Sigmoid colon (tissue), 4 donors: Measurements from ENCODE around the gene ATP23.

Experiments
- EP300 ChIP-seq, 4 donors: sonication (generic); formaldehyde crosslinking; IDR thresholded peaks; one replicate each; pipeline ENCODE4 v1.6.1; 2017; ENCODE audit warnings: antibody characterized with exemption in 4 of 4
- POLR2A ChIP-seq, 2 donors: fragments of 450-650 bp; IDR thresholded peaks; one replicate each; pipeline ENCODE4 v1.6.1; 2016; ENCODE audit warnings: antibody characterized with exemption in 2 of 2, mild to moderate bottlenecking in 2 of 2, moderate library complexity in 2 of 2
- TF ChIP-seq, protein P1 (sequence below), 4 experiments: fragments of 450-650 bp in 3 of 4; fragments of 200-600 bp in 1 of 4; IDR thresholded peaks; one replicate each; pipeline ENCODE4 v1.5.1; 2016 to 2019; ENCODE audit warnings: antibody characterized with exemption in 4 of 4, mild to moderate bottlenecking in 3 of 4, moderate library complexity in 2 of 4

DNA sequence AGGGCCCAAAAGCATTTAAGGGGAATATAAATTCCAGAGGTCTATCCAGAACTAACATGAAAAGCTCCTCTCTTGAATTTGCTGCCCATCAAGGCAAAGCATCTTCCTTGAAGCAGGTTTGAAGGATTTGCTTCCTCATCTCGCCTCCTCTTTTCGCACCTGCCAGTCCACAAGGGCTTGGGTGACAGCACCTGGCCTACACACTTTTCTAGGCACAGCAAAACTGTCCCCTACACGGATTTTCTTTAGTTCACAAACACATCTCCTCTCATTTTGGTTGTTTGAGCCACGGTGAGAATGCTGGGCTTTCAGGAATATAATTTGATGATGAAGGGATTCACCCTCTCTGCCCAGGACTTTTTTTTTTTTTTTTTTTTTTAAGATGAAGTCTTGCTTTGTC, 36.9 kb upstream of the ATP23 start:
- TF ChIP-seq EP300 (IDR thresholded peaks at IDR 0.05), result no peak
- TF ChIP-seq, protein P1, sequence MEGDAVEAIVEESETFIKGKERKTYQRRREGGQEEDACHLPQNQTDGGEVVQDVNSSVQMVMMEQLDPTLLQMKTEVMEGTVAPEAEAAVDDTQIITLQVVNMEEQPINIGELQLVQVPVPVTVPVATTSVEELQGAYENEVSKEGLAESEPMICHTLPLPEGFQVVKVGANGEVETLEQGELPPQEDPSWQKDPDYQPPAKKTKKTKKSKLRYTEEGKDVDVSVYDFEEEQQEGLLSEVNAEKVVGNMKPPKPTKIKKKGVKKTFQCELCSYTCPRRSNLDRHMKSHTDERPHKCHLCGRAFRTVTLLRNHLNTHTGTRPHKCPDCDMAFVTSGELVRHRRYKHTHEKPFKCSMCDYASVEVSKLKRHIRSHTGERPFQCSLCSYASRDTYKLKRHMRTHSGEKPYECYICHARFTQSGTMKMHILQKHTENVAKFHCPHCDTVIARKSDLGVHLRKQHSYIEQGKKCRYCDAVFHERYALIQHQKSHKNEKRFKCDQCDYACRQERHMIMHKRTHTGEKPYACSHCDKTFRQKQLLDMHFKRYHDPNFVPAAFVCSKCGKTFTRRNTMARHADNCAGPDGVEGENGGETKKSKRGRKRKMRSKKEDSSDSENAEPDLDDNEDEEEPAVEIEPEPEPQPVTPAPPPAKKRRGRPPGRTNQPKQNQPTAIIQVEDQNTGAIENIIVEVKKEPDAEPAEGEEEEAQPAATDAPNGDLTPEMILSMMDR (IDR thresholded peaks at IDR 0.05), result no peak
- TF ChIP-seq POLR2A (IDR thresholded peaks at IDR 0.05), result no peak
